ENCODE data around the gene GABRA4. TPM values are rescaled to one million over a fixed set of nuclear protein-coding genes. Genes with fewer than 3 reads are reported as not detected.

The GABRA4 gene
- total RNA-seq, 4 donors from 2014 or later: under 0.01 to 1.3 (median 0.12) TPM

GRCh38 chr4:46975812-46976553 lies 17.4 kb downstream of the GABRA4 start:
- ATAC-seq: no peak
- H3K27ac ChIP-seq: no peak overlapping the region
- H3K4me1 ChIP-seq: no peaks in the 10 kb centered on the region
- no peak overlapping the region for H3K4me3 ChIP-seq
- no peak for TF ChIP-seq CTCF (IDR thresholded peaks at IDR 0.05)
- no peak for TF ChIP-seq POLR2A (IDR thresholded peaks at IDR 0.05)
- TF ChIP-seq EP300 (IDR thresholded peaks at IDR 0.05): no peak
- no peak for TF ChIP-seq POLR2AphosphoS5 (IDR thresholded peaks at IDR 0.05)
- H3K27me3 ChIP-seq: no peaks in the 10 kb centered on the region
- H3K36me3 ChIP-seq: no peaks in the 10 kb centered on the region
- 84 to 90% methylated on average over 3 to 4 of the region's 4 CpGs for WGBS, 2 donors (ENCODE audit: low coverage in 1 of 2)
- H3K9me3 ChIP-seq: no peaks in the 10 kb centered on the region

- H3K9me3 ChIP-seq: no peaks in the 10 kb centered on the region
- ATAC-seq: no peak
- 50 to 60% methylated on average over 1 of the region's 1 CpG for WGBS, 2 donors (ENCODE audit: low coverage in 1 of 2)
These were observed 18.4 kb downstream of the GABRA4 start for GRCh38 chr4:46974891-46975543.

DNA sequence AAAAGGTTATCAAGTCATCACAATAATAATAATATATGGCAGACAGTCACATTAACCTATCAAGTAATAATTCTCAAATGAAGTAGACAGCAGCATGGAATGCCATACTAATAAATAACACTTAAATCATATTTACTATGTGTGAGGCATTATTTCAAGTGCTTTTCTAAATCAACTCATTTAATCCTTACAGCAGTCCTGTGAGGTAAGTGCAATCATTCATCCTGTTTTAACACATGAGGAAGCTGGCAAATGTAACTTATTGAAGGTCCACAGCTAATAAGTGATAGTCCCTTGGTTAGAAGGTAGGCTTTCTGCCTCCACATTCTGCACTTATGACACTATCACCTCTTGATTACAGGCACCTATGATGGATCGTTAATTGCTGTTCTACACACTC lies 24.5 kb downstream of the GABRA4 start:
- ATAC-seq: no peak
- no peaks in the 10 kb centered on the region for H3K36me3 ChIP-seq
- no peaks in the 10 kb centered on the region for H3K4me1 ChIP-seq
- no peak for TF ChIP-seq POLR2A (IDR thresholded peaks at IDR 0.05)
- no peak for TF ChIP-seq POLR2AphosphoS5 (IDR thresholded peaks at IDR 0.05)
- no peak for TF ChIP-seq EP300 (IDR thresholded peaks at IDR 0.05)
- TF ChIP-seq CTCF (IDR thresholded peaks at IDR 0.05): no peak
- no peaks in the 10 kb centered on the region for H3K9me3 ChIP-seq
- 83 to 90% methylated on average over 1 of the region's 1 CpG for WGBS, 2 donors (ENCODE audit: low coverage in 1 of 2)
- H3K4me3 ChIP-seq: no peak overlapping the region
- no peaks in the 10 kb centered on the region for H3K27me3 ChIP-seq
- H3K27ac ChIP-seq: no peak overlapping the region

More at GRCh38 chr4:46974891-46975543, 18.4 kb downstream of the GABRA4 start:
- Histone ChIP-seq H3K27ac (no peak overlapping the region), H3K4me1 (no peaks in the 10 kb centered on the region), H3K27me3 (no peaks in the 10 kb centered on the region), H3K36me3 (no peaks in the 10 kb centered on the region), H3K4me3 (no peak overlapping the region)
- no peak for TF ChIP-seq CTCF (IDR thresholded peaks at IDR 0.05)
- no peak for TF ChIP-seq POLR2AphosphoS5 (IDR thresholded peaks at IDR 0.05)
- no peak for TF ChIP-seq POLR2A (IDR thresholded peaks at IDR 0.05)
- TF ChIP-seq EP300 (IDR thresholded peaks at IDR 0.05): no peak

- Histone ChIP-seq H3K27ac (no peak overlapping the region), H3K9me3 (no peaks in the 10 kb centered on the region), H3K4me3 (no peak overlapping the region), H3K36me3 (no peaks in the 10 kb centered on the region), H3K27me3 (no peaks in the 10 kb centered on the region), H3K4me1 (no peaks in the 10 kb centered on the region)
- 100% methylated on average over 2 of the region's 2 CpGs for WGBS, 2 donors (ENCODE audit: low coverage in 1 of 2)
- TF ChIP-seq POLR2AphosphoS5 (IDR thresholded peaks at IDR 0.05) (no peak), POLR2A (IDR thresholded peaks at IDR 0.05) (no peak)
- no peak for ATAC-seq
These were observed 25.8 kb downstream of the GABRA4 start for GRCh38 chr4:46967631-46968030.

DNA sequence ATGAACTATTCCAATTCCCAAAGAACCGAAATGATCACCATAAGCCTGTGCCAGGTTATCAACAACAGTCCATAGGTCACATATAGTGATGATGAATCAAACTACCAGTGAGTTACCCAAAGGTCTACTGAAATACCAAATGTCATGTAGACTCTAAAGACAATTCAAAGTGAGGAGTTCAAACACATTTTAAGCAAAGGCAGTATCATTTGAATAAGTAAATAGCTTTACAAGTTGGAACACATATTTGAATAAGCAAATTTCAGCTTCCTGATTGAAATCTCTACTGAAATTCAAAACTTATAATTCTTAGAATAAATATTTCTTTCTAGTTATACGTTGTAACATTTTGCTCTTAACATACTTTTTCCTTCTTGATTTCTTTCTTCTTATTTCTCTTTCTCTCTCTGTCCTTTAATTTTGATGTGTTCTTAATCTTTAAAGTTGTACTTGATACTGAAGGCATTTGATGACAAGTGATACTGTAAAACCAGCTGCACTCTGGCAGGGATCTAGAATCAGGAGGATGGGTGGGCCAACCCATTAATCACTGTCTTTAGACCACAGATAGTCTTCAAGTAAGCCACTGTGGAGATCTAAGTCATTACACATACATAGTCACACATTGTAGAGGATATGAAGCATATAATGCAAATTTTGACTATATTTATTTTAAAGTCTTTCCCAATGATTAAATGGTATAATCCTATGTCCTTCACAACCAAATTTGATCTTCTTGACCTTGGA lies 34.5 kb downstream of the GABRA4 start:
- no peaks in the 10 kb centered on the region for H3K27me3 ChIP-seq
- 69 to 78% methylated on average over 2 of the region's 2 CpGs for WGBS, 2 donors (ENCODE audit: low coverage in 1 of 2)
- no peak overlapping the region for H3K4me3 ChIP-seq
- H3K36me3 ChIP-seq: no peaks in the 10 kb centered on the region
- H3K4me1 ChIP-seq: no peaks in the 10 kb centered on the region
- no peaks in the 10 kb centered on the region for H3K9me3 ChIP-seq
- H3K27ac ChIP-seq: no peak overlapping the region
- no peak for ATAC-seq
- TF ChIP-seq POLR2AphosphoS5 (IDR thresholded peaks at IDR 0.05): no peak
